ENCODE measurements around the gene GPR4. TPM values are rescaled to one million over a fixed set of nuclear protein-coding genes. Genes with fewer than 3 reads are reported as not detected.

The GPR4 gene
- total and polyA plus RNA-seq, 2 of the 8 experiments (the other 6 are each of a cell fraction or from before 2014, with no cell fraction given): 0.19 to 0.39 TPM

DNA sequence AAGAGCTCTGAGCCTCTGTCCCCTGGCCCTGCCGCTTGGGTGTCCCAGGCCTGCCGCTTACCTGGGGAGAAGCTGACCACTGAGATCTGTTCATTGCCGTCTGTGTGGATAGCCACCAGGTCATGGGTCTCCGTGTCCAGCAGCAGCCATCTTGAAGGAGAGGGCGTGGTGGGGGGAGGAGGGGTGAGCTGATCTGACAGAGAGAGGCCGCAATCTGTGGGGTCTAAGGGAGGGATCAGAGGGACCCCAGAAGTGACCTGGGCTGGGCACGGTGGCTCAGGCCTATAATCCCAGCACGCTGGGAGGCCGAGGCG lies 14.6 kb upstream of the GPR4 start (continued):
- TF ChIP-seq SIN3A (conservative IDR thresholded peaks at IDR 0.05 in 1 of 2, IDR thresholded peaks at IDR 0.05 in 1 of 2; ENCODE audit: low read depth in 1 of 2, low read length in 2 of 2): 0 out of 4 replicates have a peak, but pooled peaks of 1 of the 2 experiments have one; percentile 59
- TF ChIP-seq SIRT6 (IDR thresholded peaks at IDR 0.05; ENCODE audit: low read length): no peak
- no peak for TF ChIP-seq CHD1 (IDR thresholded peaks at IDR 0.05; ENCODE audit: low read depth, low read length)
- TF ChIP-seq, protein P1, sequence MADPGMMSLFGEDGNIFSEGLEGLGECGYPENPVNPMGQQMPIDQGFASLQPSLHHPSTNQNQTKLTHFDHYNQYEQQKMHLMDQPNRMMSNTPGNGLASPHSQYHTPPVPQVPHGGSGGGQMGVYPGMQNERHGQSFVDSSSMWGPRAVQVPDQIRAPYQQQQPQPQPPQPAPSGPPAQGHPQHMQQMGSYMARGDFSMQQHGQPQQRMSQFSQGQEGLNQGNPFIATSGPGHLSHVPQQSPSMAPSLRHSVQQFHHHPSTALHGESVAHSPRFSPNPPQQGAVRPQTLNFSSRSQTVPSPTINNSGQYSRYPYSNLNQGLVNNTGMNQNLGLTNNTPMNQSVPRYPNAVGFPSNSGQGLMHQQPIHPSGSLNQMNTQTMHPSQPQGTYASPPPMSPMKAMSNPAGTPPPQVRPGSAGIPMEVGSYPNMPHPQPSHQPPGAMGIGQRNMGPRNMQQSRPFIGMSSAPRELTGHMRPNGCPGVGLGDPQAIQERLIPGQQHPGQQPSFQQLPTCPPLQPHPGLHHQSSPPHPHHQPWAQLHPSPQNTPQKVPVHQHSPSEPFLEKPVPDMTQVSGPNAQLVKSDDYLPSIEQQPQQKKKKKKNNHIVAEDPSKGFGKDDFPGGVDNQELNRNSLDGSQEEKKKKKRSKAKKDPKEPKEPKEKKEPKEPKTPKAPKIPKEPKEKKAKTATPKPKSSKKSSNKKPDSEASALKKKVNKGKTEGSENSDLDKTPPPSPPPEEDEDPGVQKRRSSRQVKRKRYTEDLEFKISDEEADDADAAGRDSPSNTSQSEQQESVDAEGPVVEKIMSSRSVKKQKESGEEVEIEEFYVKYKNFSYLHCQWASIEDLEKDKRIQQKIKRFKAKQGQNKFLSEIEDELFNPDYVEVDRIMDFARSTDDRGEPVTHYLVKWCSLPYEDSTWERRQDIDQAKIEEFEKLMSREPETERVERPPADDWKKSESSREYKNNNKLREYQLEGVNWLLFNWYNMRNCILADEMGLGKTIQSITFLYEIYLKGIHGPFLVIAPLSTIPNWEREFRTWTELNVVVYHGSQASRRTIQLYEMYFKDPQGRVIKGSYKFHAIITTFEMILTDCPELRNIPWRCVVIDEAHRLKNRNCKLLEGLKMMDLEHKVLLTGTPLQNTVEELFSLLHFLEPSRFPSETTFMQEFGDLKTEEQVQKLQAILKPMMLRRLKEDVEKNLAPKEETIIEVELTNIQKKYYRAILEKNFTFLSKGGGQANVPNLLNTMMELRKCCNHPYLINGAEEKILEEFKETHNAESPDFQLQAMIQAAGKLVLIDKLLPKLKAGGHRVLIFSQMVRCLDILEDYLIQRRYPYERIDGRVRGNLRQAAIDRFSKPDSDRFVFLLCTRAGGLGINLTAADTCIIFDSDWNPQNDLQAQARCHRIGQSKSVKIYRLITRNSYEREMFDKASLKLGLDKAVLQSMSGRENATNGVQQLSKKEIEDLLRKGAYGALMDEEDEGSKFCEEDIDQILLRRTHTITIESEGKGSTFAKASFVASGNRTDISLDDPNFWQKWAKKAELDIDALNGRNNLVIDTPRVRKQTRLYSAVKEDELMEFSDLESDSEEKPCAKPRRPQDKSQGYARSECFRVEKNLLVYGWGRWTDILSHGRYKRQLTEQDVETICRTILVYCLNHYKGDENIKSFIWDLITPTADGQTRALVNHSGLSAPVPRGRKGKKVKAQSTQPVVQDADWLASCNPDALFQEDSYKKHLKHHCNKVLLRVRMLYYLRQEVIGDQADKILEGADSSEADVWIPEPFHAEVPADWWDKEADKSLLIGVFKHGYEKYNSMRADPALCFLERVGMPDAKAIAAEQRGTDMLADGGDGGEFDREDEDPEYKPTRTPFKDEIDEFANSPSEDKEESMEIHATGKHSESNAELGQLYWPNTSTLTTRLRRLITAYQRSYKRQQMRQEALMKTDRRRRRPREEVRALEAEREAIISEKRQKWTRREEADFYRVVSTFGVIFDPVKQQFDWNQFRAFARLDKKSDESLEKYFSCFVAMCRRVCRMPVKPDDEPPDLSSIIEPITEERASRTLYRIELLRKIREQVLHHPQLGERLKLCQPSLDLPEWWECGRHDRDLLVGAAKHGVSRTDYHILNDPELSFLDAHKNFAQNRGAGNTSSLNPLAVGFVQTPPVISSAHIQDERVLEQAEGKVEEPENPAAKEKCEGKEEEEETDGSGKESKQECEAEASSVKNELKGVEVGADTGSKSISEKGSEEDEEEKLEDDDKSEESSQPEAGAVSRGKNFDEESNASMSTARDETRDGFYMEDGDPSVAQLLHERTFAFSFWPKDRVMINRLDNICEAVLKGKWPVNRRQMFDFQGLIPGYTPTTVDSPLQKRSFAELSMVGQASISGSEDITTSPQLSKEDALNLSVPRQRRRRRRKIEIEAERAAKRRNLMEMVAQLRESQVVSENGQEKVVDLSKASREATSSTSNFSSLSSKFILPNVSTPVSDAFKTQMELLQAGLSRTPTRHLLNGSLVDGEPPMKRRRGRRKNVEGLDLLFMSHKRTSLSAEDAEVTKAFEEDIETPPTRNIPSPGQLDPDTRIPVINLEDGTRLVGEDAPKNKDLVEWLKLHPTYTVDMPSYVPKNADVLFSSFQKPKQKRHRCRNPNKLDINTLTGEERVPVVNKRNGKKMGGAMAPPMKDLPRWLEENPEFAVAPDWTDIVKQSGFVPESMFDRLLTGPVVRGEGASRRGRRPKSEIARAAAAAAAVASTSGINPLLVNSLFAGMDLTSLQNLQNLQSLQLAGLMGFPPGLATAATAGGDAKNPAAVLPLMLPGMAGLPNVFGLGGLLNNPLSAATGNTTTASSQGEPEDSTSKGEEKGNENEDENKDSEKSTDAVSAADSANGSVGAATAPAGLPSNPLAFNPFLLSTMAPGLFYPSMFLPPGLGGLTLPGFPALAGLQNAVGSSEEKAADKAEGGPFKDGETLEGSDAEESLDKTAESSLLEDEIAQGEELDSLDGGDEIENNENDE (IDR thresholded peaks at IDR 0.05; ENCODE audit: insufficient replicate concordance, low read length): no peak
- TF ChIP-seq NRF1 (IDR thresholded peaks at IDR 0.05; ENCODE audit: low read depth, low read length): no peak
- peak; percentile 39; the same call in 1 of the 2 replicates for TF ChIP-seq PHF8 (conservative IDR thresholded peaks at IDR 0.05; ENCODE audit: low read depth, low read length)
- no peak for TF ChIP-seq RXRA (IDR thresholded peaks at IDR 0.05; ENCODE audit: insufficient read depth, low read depth, low read length)
- TF ChIP-seq SP2 (IDR thresholded peaks at IDR 0.05; ENCODE audit: low read length): no peak
- no peak for TF ChIP-seq SUZ12 (IDR thresholded peaks at IDR 0.05; ENCODE audit: low read length)
- TF ChIP-seq KDM1A (IDR thresholded peaks at IDR 0.05; ENCODE audit: borderline replicate concordance, low read length): no peak
- peak; percentile 5 for TF ChIP-seq ASH2L (IDR thresholded peaks at IDR 0.05; ENCODE audit: low read length)
- 0 out of 3 replicates have a peak, but pooled peaks of 1 of the 2 experiments have one; percentile 36 for TF ChIP-seq POLR2A (IDR thresholded peaks at IDR 0.05; ENCODE audit: control extremely low read depth in 1 of 2, low read depth in 2 of 2, low read length in 2 of 2)
- TF ChIP-seq TCF12 (IDR thresholded peaks at IDR 0.05; ENCODE audit: low read depth, low read length): no peak
